Right lobe of liver (tissue), 4 donors: Measurements from ENCODE around the gene TUBA8.
"Not testable (repeated sequence)": the region's sequence is repeated elsewhere in the genome, so short reads cannot be mapped to it uniquely, and the experiment has no call there.

ENCODE experiments used
- CTCF ChIP-seq, 4 donors: fragments of 200-600 bp in 3 of 4; fragments of 450-650 bp in 1 of 4; IDR thresholded peaks; one replicate each; pipeline versions ENCODE4 v1.5.1 to v1.8.0; 2016 to 2022; ENCODE audit warnings: antibody characterized with exemption in 4 of 4, mild to moderate bottlenecking in 2 of 4
- POLR2A ChIP-seq: fragments of 450-650 bp; IDR thresholded peaks from one replicate; pipeline ENCODE4 v1.6.1; 2017; ENCODE audit warnings: antibody characterized with exemption, mild to moderate bottlenecking
- donor health status: DM: no; HTN: no; CAD: no.
- donor health status: DM: no; HTN: no; CAD: no.
- donor health status: DM: no; HTN: yes; CAD: no.

DNA sequence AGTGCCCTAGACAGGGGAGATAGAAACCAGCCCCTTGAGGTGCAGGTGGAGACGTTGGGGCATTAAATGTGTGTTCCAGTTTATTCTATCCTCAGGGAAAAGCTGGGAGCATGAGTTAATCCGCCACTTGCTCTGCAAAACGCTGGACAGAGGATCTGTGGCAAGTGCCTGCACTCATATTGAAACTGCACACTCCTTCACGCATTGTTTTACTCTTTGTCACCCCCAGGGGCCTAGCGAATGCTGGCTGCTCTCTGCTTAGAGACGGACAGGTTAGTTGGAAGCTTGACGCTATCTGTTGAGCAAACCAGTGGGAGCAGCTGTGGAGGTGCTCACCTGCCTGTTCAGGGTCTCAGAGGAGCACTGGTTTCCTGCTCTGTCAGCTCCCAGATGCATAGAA lies 53.2 kb downstream of the TUBA8 start:
- not testable (repeated sequence) for TF ChIP-seq CTCF (IDR thresholded peaks at IDR 0.05); POLR2A
